WI38 (cell line): ENCODE results near the gene C17orf67.

Experiments used
- H3K4me3 ChIP-seq: 2 replicates; pipeline ENCODE4 v1.5.1; 2011; ENCODE audit warnings: low read depth, mild to moderate bottlenecking, control low read depth, low read length
- CTCF ChIP-seq: IDR thresholded peaks from 2 replicates; pipeline ENCODE4 v1.5.1; 2012; ENCODE audit warnings: low read depth, mild to moderate bottlenecking, control low read depth, low read length

C17orf67 gene

GRCh38 chr17:56796536-56796935, 37.2 kb downstream of the C17orf67 start:
- no peak for TF ChIP-seq CTCF
- H3K4me3 ChIP-seq = no peak overlapping the region

GRCh38 chr17:56795221-56795865, 38.4 kb downstream of the C17orf67 start:
- H3K4me3 ChIP-seq = no peak overlapping the region
- no peak for TF ChIP-seq CTCF

GRCh38 chr17:56793957-56794356, 39.8 kb downstream of the C17orf67 start:
- H3K4me3 ChIP-seq = no peak overlapping the region
- TF ChIP-seq CTCF = no peak

DNA sequence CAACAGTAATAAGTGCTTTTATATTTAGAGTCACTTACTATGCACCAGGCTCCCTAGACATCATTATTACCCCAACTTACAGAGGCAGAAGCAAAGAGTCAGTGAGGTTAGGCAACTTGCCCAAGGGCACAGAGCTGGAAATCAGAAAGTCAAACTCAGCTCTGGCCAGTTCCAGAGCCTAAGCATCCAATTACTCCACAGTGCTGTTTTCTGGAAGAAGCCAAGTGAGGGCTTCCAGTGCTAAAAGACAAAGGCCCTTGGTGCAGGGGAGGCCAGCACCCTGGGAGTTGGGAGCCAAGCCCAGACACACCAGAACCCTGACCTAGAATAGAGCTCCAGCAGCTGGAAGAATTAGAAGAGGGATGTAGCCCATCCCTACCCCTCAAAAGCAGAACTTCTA, 40.2 kb downstream of the C17orf67 start:
- no peak for TF ChIP-seq CTCF
- H3K4me3 ChIP-seq = no peak overlapping the region

DNA sequence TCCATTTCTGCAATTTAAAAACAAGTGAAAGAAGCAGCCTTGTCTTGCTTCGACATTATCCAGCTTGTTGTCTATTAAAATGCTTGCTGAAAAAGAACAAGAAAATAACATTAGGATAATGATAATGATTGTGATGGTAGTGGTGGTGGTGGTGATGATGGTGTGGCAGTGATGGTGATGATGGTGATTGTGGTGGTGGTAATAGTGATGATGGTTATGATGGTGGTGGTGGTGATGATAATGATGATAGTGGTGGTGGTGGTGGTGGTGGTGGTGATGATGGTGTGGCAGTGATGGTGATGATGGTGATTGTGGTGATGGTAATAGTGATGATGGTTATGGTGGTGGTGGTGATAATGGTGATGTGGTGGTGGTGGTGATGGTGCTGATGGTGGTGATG, 41.5 kb downstream of the C17orf67 start:
- no peak for TF ChIP-seq CTCF
- no peak overlapping the region for H3K4me3 ChIP-seq

DNA sequence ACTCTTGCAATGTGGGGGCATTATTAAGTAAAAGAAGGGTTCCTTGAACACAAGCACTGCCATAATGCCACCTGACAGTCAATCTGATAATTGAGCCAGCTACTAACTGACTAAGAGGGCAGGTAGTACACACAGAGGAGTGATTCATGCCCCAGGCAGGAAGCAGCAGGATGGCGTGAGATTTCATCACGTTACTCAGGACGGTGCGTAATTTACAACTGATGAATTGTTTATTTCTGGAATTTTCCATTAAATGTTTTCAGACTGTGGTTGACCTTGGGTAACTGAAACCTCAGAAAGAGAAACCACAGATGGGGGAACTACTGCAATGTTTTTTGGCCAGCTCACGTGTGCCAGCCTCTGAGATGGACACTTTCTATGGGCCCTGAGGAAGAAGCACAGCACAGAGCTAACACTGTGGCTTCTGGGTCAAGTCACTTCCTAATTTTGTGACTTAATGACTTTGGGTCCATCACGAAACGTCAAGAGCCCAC, 46.7 kb downstream of the C17orf67 start:
- no peak for TF ChIP-seq CTCF
- no peak overlapping the region for H3K4me3 ChIP-seq

GRCh38 chr17:56785997-56786680, 47.6 kb downstream of the C17orf67 start:
- TF ChIP-seq CTCF = no peak
- H3K4me3 ChIP-seq = no peak overlapping the region
